ENCODE measurements around the gene TEAD2. TPM values are rescaled to one million over a fixed set of nuclear protein-coding genes. Genes with fewer than 3 reads are reported as not detected.
A peak's percentile ranks its signal among the peaks of the same experiment; 100 is the strongest.

The TEAD2 gene
- total RNA-seq (2016; rRNA removed; fragmentation: Illumina TruSeq; extraction: Trizol) (12.1 and 12.5 TPM in 2 replicates), polyA plus RNA-seq (2011; rRNA removed) (10.4 and 10.8 TPM in 2 replicates), polyA minus RNA-seq (2011; rRNA and poly(A)+ RNA removed; ENCODE audit: low replicate concordance) (22.0 and 36.3 TPM in 2 replicates), Bru-seq, nascent RNA (percentile 49 among the genes with signal in this experiment), BruChase-seq, experiment 1, labeled RNA remaining after a 6-hour chase (percentile 53 among the genes with signal in this experiment), BruChase-seq, experiment 2, labeled RNA remaining after a 2-hour chase (percentile 55 among the genes with signal in this experiment)
- 11.8 and 12.3 TPM in 2 replicates for total RNA-seq (2016; cell fraction: cytosol; rRNA removed; fragmentation: Illumina TruSeq; extraction: Trizol; ENCODE audit: low read depth)
- total RNA-seq (2016; cell fraction: insoluble cytoplasmic fraction; rRNA removed; fragmentation: Illumina TruSeq; extraction: Trizol): 9.2 and 11.2 TPM in 2 replicates
- 23.3 and 24.4 TPM in 2 replicates for total RNA-seq (2016; cell fraction: membrane; rRNA removed; fragmentation: Illumina TruSeq; extraction: Trizol)
- total RNA-seq (2016; cell fraction: nucleus; rRNA removed; fragmentation: Illumina TruSeq; extraction: Trizol): 7.1 and 8.2 TPM in 2 replicates
- 9.2 and 9.3 TPM in 2 replicates for polyA plus RNA-seq (2011; cell fraction: cytosol; rRNA removed)
- polyA plus RNA-seq (2011; cell fraction: nucleus; rRNA removed): 10.2 and 11.2 TPM in 2 replicates
- 7.3 and 7.6 TPM in 2 replicates for polyA plus RNA-seq (2012)
- 15.6 and 17.1 TPM in 2 replicates for polyA plus RNA-seq (2016; cell fraction: cytosol; fragmentation: Illumina TruSeq; extraction: Trizol; ENCODE audit: low read depth)
- polyA plus RNA-seq (2016; cell fraction: insoluble cytoplasmic fraction; fragmentation: Illumina TruSeq; extraction: Trizol; ENCODE audit: low read depth): 12.6 and 13.8 TPM in 2 replicates
- polyA plus RNA-seq (2016; cell fraction: membrane; fragmentation: Illumina TruSeq; extraction: Trizol; ENCODE audit: low read depth): 23.9 and 26.3 TPM in 2 replicates
- polyA plus RNA-seq (2016; cell fraction: nucleus; fragmentation: Illumina TruSeq; extraction: Trizol; ENCODE audit: insufficient read depth, low read depth): 13.0 and 14.8 TPM in 2 replicates
- polyA minus RNA-seq (2011; cell fraction: cytosol; rRNA and poly(A)+ RNA removed): 4.6 and 8.0 TPM in 2 replicates
- polyA minus RNA-seq (2011; cell fraction: nucleus; rRNA and poly(A)+ RNA removed): 5.3 and 5.8 TPM in 2 replicates
- long read RNA-seq, experiment 1, partial matches to known transcripts: 1 of 4 reads
- long read RNA-seq, experiment 1, other reads (novel, unspliced or antisense): 3 of 4 reads
- long read RNA-seq, experiment 2, transcript TEAD2-202 (11 exons, 2,440 nt): major isoform, 6 of 51 reads
- long read RNA-seq, experiment 2, partial matches to known transcripts: 23 of 51 reads
- long read RNA-seq, experiment 2, other reads (novel, unspliced or antisense): 20 of 51 reads

- no peak for FAIRE-seq
- POLR2A ChIA-PET: interaction anchor here (0.6 to 2.0 kb wide), 7 partner anchors 14 to 1008 kb away, joined by 3 to 6 read pairs (median 3); partner anchors contain the start of genes ALDH16A1 and PIH1D1
- TF ChIP-seq HNRNPLL (IDR thresholded peaks at IDR 0.05; ENCODE audit: low read depth, low read length, poor library complexity, severe bottlenecking): peak; percentile 42
- no peak for TF ChIP-seq SAP130 (CRISPR knock-in tag; IDR thresholded peaks at IDR 0.05; ENCODE audit: low read depth)
- TF ChIP-seq ZSCAN29 (CRISPR knock-in tag; conservative IDR thresholded peaks at IDR 0.05): 0 out of 2 replicates have a peak, but pooled peaks have one; percentile 7
- TF ChIP-seq POLR2G (IDR thresholded peaks at IDR 0.05; ENCODE audit: low read depth, low read length): peak; percentile 22; the same call in 1 of the 2 replicates
- peak; percentile 42; the same call in 1 of the 2 replicates for TF ChIP-seq KDM2A (CRISPR knock-in tag; IDR thresholded peaks at IDR 0.05; ENCODE audit: borderline replicate concordance, low read depth)
- TF ChIP-seq KDM5A (IDR thresholded peaks at IDR 0.05; ENCODE audit: borderline replicate concordance, low read length): 0 out of 2 replicates have a peak, but pooled peaks have one; percentile 6
- no peak for TF ChIP-seq ZMAT5 (CRISPR knock-in tag; IDR thresholded peaks at IDR 0.05; ENCODE audit: borderline replicate concordance, low read depth)
- TF ChIP-seq ZNF777 (CRISPR knock-in tag; IDR thresholded peaks at IDR 0.05): peak; percentile 42; the same call in 1 of the 2 replicates
- TF ChIP-seq PHF8 (CRISPR knock-in tag; IDR thresholded peaks at IDR 0.05): peak; percentile 19; the same call in 1 of the 2 replicates
- TF ChIP-seq PATZ1 (CRISPR knock-in tag; IDR thresholded peaks at IDR 0.05): peak; percentile 51; the same call in 1 of the 2 replicates
- 0 out of 2 replicates have a peak, but pooled peaks have one; percentile 3 for TF ChIP-seq ZNF274 (CRISPR knock-in tag; IDR thresholded peaks at IDR 0.05)
Observed at GRCh38 chr19:49362048-49362928, at the start of gene TEAD2. Gene TEAD2, minus strand, starts transcription at chr19:49362416. Its CDS starts 2,341 bp downstream, at chr19:49360075.

More at GRCh38 chr19:49362048-49362928, at the start of gene TEAD2:
- 3% methylated on average over 28 of the region's 52 CpGs for WGBS (ENCODE audit: low lambda C conversion rate)
- peak within 1 kb of the TSS; percentile 67 to 88 (median 87) for H3K4me3 ChIP-seq (replicated peaks in 1 of 3; ENCODE audit: insufficient read depth in 1 of 3, low read depth in 2 of 3, low read length in 3 of 3)
- H3K27me3 ChIP-seq (ENCODE audit: control insufficient read depth in 1 of 2, insufficient read depth in 2 of 2, low read length in 2 of 2): no peaks in the 10 kb centered on the region
- intact Hi-C loops (cut with micrococcal nuclease; ENCODE audit: unreplicated experiment): no loop called here
- H3K9ac ChIP-seq (ENCODE audit: insufficient read depth, low read depth, low read length): peak within 1 kb of the TSS; percentile 80
- H3K36me3 ChIP-seq (replicated peaks in 1 of 2; ENCODE audit: control insufficient read depth in 1 of 2, insufficient read depth in 2 of 2, low read length in 2 of 2): peaks cover 1 to 4% of the 10 kb centered on the region in 2 experiments; a peak in 1 of 5 replicates
- peak; percentile 19 for ATAC-seq
- no peak within 1 kb of the TSS for H2AFZ ChIP-seq (ENCODE audit: low read length)
- H3K9me3 ChIP-seq (ENCODE audit: low read length): no peaks in the 10 kb centered on the region
- DNase-seq (ENCODE audit: low spot score): peak; percentile 32
- no peaks in the 10 kb centered on the region for H3K79me2 ChIP-seq (ENCODE audit: insufficient read depth, low read length)
- H4K20me1 ChIP-seq (ENCODE audit: insufficient read depth, low read length): no peaks in the 10 kb centered on the region
- BruUV-seq (replicated peaks): no TSS peak
- in situ Hi-C loops (cut with HindIII; ENCODE audit: extremely low pct_ligation_motif_present, low pct_unique_long_range_greater_than_20kb): no loop called here
- peak within 1 kb of the TSS; percentile 57 for H3K27ac ChIP-seq (ENCODE audit: extremely low read length, insufficient read depth, low read length)
- CTCF ChIA-PET (ENCODE audit: low intra/inter-chr PET ratio, low total read pairs): no interaction called here
- H3K4me2 ChIP-seq (ENCODE audit: low read depth, low read length): peak within 1 kb of the TSS; percentile 98
- H3K4me1 ChIP-seq (ENCODE audit: insufficient read depth, low read length): peaks cover 25% of the 10 kb centered on the region

Data from HepG2 (cell line).